Skin of body (tissue), 2 donors: ENCODE data around the gene CEP104. TPM values are rescaled to one million over a fixed set of nuclear protein-coding genes. Genes with fewer than 3 reads are reported as not detected.
"Not testable (repeated sequence)": the region's sequence is repeated elsewhere in the genome, so short reads cannot be mapped to it uniquely, and the experiment has no call there.

ENCODE experiments used
- DNase-seq: peaks from one replicate; lab custom pipeline; 2025; lab: John Stamatoyannopoulos, UW
- total RNA-seq: library from RNA; depleted of rRNA; stranded (reverse); fragments of >200 nt; gene quantifications from one replicate; pipeline ENCODE4 v1.2.3, GENCODE V29; 2014

Gene CEP104
- total RNA-seq, 1 donor from 2014 or later: 30.7 TPM

GRCh38 chr1:3800795-3801194 lies 56.2 kb downstream of the CEP104 start:
- DNase-seq: not testable (repeated sequence)

GRCh38 chr1:3799976-3800685 lies 56.9 kb downstream of the CEP104 start:
- no peak for DNase-seq

GRCh38 chr1:3796215-3797061 lies 60.6 kb downstream of the CEP104 start, which contains the start of gene LRRC47:
Gene LRRC47 (minus strand): TSS chr1:3796498. CDS start chr1:3796476, 22 bp downstream.
- DNase-seq: peak; percentile 80

GRCh38 chr1:3795453-3796214 lies 61.4 kb downstream of the CEP104 start:
- DNase-seq: no peak

- no peak for DNase-seq
These were observed 66.1 kb downstream of the CEP104 start for GRCh38 chr1:3790952-3791351.

- DNase-seq: no peak
These were observed 66.5 kb downstream of the CEP104 start for GRCh38 chr1:3790500-3790923.

GRCh38 chr1:3789421-3790300 lies 67.3 kb downstream of the CEP104 start:
- no peak for DNase-seq

- DNase-seq: no peak
These were observed 68.1 kb downstream of the CEP104 start for GRCh38 chr1:3788756-3789420.

- DNase-seq: no peak
These were observed 69.0 kb downstream of the CEP104 start for GRCh38 chr1:3787745-3788605.

- DNase-seq: no peak
These were observed 69.7 kb downstream of the CEP104 start for GRCh38 chr1:3787349-3787715.

- DNase-seq: no peak
These were observed 70.3 kb downstream of the CEP104 start for GRCh38 chr1:3786468-3787348.

GRCh38 chr1:3785456-3786157 lies 71.4 kb downstream of the CEP104 start:
- no peak for DNase-seq

- no peak for DNase-seq
These were observed 72.0 kb downstream of the CEP104 start for GRCh38 chr1:3785045-3785444.

GRCh38 chr1:3783651-3784474 lies 73.1 kb downstream of the CEP104 start:
- DNase-seq: no peak

GRCh38 chr1:3780901-3781300 lies 76.1 kb downstream of the CEP104 start:
- DNase-seq: no peak

GRCh38 chr1:3779912-3780416 lies 77.0 kb downstream of the CEP104 start:
- DNase-seq: no peak
